LoVo (cell line): ENCODE data around the gene CRB3.
"Not testable (repeated sequence)": the region's sequence is repeated elsewhere in the genome, so short reads cannot be mapped to it uniquely, and the experiment has no call there.

Experiments
- DNase-seq: peaks from one replicate; pipeline ENCODE4 v3.0.0-alpha.2; 2016; ENCODE audit warnings: low spot score

The CRB3 gene

GRCh38 chr19:6491802-6492592 lies 27.9 kb downstream of the CRB3 start:
- DNase-seq, result no peak

- no peak for DNase-seq
Measured at GRCh38 chr19:6494438-6495036, 30.5 kb downstream of the CRB3 start.

- DNase-seq, result no peak
Measured at GRCh38 chr19:6495947-6496346, 31.9 kb downstream of the CRB3 start.

GRCh38 chr19:6498294-6499036 lies 34.4 kb downstream of the CRB3 start:
- no peak for DNase-seq

- DNase-seq, result no peak
Measured at GRCh38 chr19:6499052-6499790, 35.1 kb downstream of the CRB3 start.

- DNase-seq, result no peak
Measured at GRCh38 chr19:6500837-6501739, 37.0 kb downstream of the CRB3 start.

- no peak for DNase-seq
Measured at GRCh38 chr19:6501740-6502648, 37.9 kb downstream of the CRB3 start, which contains the start of gene TUBB4A. Gene TUBB4A, minus strand, starts transcription at chr19:6502309. Its CDS starts 97 bp downstream, at chr19:6502212.

GRCh38 chr19:6503407-6504201 lies 39.5 kb downstream of the CRB3 start:
- DNase-seq, result no peak

GRCh38 chr19:6508028-6508771 lies 44.1 kb downstream of the CRB3 start:
- DNase-seq, result not testable (repeated sequence)

- DNase-seq, result no peak
Measured at GRCh38 chr19:6509118-6509971, 45.3 kb downstream of the CRB3 start.

GRCh38 chr19:6510618-6511017 lies 46.5 kb downstream of the CRB3 start:
- DNase-seq, result no peak

- no peak for DNase-seq
Measured at GRCh38 chr19:6514089-6514488, 50.0 kb downstream of the CRB3 start.

GRCh38 chr19:6514926-6515544 lies 51.0 kb downstream of the CRB3 start:
- DNase-seq, result no peak

GRCh38 chr19:6516018-6516658 lies 52.1 kb downstream of the CRB3 start:
- DNase-seq, result peak; percentile 93
